Upper lobe of left lung (tissue), 6 donors: ENCODE results near the gene SHE. TPM values are rescaled to one million over a fixed set of nuclear protein-coding genes. Genes with fewer than 3 reads are reported as not detected.

Experiments used
- ATAC-seq, 2 donors: fragments of 200-7000 bp; cut with Tn5 transposase; one replicate each; pipeline ENCODE4 v1.9.1; 2022; ENCODE audit warnings: mild to moderate bottlenecking in 2 of 2, moderate library complexity in 2 of 2; ENCODE audit not compliant: low FRiP score in 2 of 2
- DNase-seq, 2 donors: peaks; one replicate each; pipeline ENCODE4 v3.0.0-alpha.2; 2019 to 2020
- H3K27ac ChIP-seq, 4 donors: fragments of 200-600 bp; sonication (generic); one replicate each; pipeline ENCODE4 v1.5.1; 2016 to 2019
- H3K27me3 ChIP-seq, 4 donors: fragments of 200-600 bp; sonication (generic); one replicate each; pipeline ENCODE4 v1.5.1; 2017 to 2019
- H3K36me3 ChIP-seq, 4 donors: fragments of 200-600 bp; sonication (generic); one replicate each; pipeline ENCODE4 v1.5.1; 2016 to 2019
- H3K4me1 ChIP-seq, 4 donors: fragments of 200-600 bp; sonication (generic); one replicate each; pipeline ENCODE4 v1.5.1; 2018 to 2019
- H3K4me3 ChIP-seq, 4 donors: fragments of 200-600 bp; sonication (generic); one replicate each; pipeline ENCODE4 v1.5.1; 2017 to 2019; ENCODE audit warnings: mild to moderate bottlenecking in 2 of 4, moderate library complexity in 1 of 4
- H3K9me3 ChIP-seq, 4 donors: fragments of 200-600 bp; sonication (generic); one replicate each; pipeline ENCODE4 v1.5.1; 2018 to 2019
- EP300 ChIP-seq, 4 donors: sonication (generic); formaldehyde crosslinking; IDR thresholded peaks; one replicate each; pipeline ENCODE4 v1.5.1; 2017; ENCODE audit warnings: antibody characterized with exemption in 4 of 4, control low read depth in 2 of 4
- POLR2A ChIP-seq, 4 donors: fragments of 450-650 bp; IDR thresholded peaks; one replicate each; pipeline ENCODE4 v1.5.1; 2016 to 2017; ENCODE audit warnings: antibody characterized with exemption in 4 of 4, mild to moderate bottlenecking in 2 of 4
- POLR2AphosphoS5 ChIP-seq, 2 donors: sonication (generic); formaldehyde crosslinking; IDR thresholded peaks; one replicate each; pipeline ENCODE4 v1.5.1; 2017; ENCODE audit warnings: antibody characterized with exemption in 2 of 2
- WGBS, 2 donors: methylation state at CpG; one replicate each; pipeline ENCODE4 v1.1.5; 2017 to 2018; 5-methylcytosine and 5-hydroxymethylcytosine counted together
- total RNA-seq, 6 donors: library from RNA; depleted of rRNA in 4 of 6; stranded (reverse); fragments of >200 nt in 4 of 6; gene quantifications; one replicate each; pipeline versions ENCODE4 v1.1.0 to v1.2.1, GENCODE V29; 2016 to 2021
- TF ChIP-seq, protein P1 (sequence below), 6 experiments: fragments of 450-650 bp in 4 of 6; fragments of 200-600 bp in 2 of 6; sonication (generic) in 2 of 6; IDR thresholded peaks; one replicate each; pipeline ENCODE4 v1.5.1; 2016 to 2019; ENCODE audit warnings: antibody characterized with exemption in 6 of 6
- donor health status: DM: no; HTN: no; CAD: no; lungs with moderate emphysema.
- donor health status: DM: no; HTN: yes; CAD: no; lungs with severe emphysema.

Gene SHE
- total RNA-seq, 6 donors from 2014 or later = 25.8 to 55.4 (median 29.5) TPM

DNA sequence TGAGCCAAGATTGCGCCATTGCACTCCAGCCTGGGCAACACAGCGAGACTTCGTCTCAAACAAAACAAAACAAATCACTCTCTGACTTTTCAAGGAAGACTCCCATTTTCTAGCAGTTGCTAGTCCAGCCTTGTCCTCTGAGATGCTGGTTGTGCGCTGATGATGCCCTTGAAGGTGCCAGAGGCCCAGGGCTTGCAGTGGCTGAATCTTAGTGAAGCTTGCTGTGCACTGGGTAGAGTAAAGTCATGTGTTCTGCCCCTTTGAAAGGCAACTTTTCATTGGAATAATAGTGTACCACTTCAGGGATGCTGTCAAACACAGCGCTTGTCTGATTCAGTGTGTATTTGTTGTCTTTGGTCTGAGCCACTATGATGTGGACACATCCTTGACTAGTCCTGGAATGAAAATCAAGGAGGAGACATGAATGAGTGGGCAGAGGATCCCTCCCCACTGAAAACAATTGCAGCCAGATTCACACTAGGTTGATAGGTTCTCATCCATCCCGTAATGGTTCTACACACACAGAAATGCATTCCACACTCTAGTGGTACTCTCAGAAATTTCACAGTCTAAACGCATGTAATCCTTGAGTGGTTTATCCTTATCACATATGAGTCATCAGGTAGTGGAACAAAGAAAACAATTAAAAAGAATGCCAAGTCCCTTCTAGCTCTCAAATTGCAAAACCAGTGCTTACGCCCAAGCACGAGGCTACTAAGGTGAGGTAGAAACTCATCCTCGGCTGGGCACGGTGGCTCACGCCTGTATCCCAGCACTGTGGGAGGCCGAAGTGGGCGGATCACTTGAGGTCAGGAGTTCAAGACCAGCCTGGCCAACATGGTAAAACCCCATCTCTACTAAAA is 18.0 kb downstream of the SHE start:
- H3K4me1 ChIP-seq = peaks cover 48 to 59% (median 56%) of the 10 kb centered on the region in 4 donors
- peak in 1 of 2 donors; percentile 76 for DNase-seq

DNA sequence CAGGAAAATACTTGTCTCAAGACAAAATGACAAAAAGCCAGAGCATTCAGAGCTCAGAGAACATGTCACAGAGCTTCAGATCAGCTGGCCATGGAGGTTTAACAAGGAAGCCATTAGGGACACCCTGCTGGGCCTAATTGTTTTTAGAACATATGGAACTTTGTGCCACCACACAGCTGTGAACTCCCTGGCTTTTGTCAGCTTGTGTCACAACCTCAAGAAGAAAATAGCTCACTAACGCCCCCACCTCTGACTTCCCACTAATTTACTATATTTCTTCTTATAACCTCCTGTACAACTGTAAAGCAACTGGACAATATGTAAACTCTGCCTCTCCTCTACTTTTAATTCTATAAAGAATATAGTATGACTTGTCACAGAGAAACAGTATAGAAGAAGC is 21.2 kb downstream of the SHE start:
- ATAC-seq (no peak), DNase-seq (no peak)
- no peaks in the 10 kb centered on the region for H3K9me3 ChIP-seq
- peaks cover 0 to 18% (median 0%) of the 10 kb centered on the region in 4 donors for H3K36me3 ChIP-seq
- peaks cover 36 to 55% (median 40%) of the 10 kb centered on the region in 4 donors for H3K4me1 ChIP-seq
- H3K27ac ChIP-seq = peak overlapping the region in 2 of 4 donors; percentile 57 to 59
- H3K27me3 ChIP-seq = no peaks in the 10 kb centered on the region
- no peak for TF ChIP-seq POLR2A (IDR thresholded peaks at IDR 0.05)
- no peak for TF ChIP-seq POLR2AphosphoS5 (IDR thresholded peaks at IDR 0.05)
- TF ChIP-seq EP300 (IDR thresholded peaks at IDR 0.05) = no peak
- TF ChIP-seq, protein P1, sequence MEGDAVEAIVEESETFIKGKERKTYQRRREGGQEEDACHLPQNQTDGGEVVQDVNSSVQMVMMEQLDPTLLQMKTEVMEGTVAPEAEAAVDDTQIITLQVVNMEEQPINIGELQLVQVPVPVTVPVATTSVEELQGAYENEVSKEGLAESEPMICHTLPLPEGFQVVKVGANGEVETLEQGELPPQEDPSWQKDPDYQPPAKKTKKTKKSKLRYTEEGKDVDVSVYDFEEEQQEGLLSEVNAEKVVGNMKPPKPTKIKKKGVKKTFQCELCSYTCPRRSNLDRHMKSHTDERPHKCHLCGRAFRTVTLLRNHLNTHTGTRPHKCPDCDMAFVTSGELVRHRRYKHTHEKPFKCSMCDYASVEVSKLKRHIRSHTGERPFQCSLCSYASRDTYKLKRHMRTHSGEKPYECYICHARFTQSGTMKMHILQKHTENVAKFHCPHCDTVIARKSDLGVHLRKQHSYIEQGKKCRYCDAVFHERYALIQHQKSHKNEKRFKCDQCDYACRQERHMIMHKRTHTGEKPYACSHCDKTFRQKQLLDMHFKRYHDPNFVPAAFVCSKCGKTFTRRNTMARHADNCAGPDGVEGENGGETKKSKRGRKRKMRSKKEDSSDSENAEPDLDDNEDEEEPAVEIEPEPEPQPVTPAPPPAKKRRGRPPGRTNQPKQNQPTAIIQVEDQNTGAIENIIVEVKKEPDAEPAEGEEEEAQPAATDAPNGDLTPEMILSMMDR (IDR thresholded peaks at IDR 0.05) = no peak
- 58 to 59% methylated on average over 1 of the region's 1 CpG for WGBS, 2 donors
- H3K4me3 ChIP-seq = no peak overlapping the region

More for the DNA sequence above, 18.0 kb downstream of the SHE start:
- no peaks in the 10 kb centered on the region for H3K9me3 ChIP-seq
- 54 to 61% methylated on average over 14 of the region's 14 CpGs for WGBS, 2 donors
- peak overlapping the region; percentile 64 to 84 (median 75) for H3K27ac ChIP-seq
- ATAC-seq = peak; percentile 48 to 89
- no peak overlapping the region for H3K4me3 ChIP-seq
- TF ChIP-seq, protein P1 (IDR thresholded peaks at IDR 0.05) = peak in 2 of 6 experiments; percentile 23 to 24
- TF ChIP-seq EP300 (IDR thresholded peaks at IDR 0.05) (peak in 2 of 4 donors; percentile 82 to 95), POLR2A (IDR thresholded peaks at IDR 0.05) (no peak), POLR2AphosphoS5 (IDR thresholded peaks at IDR 0.05) (peak; percentile 49 to 68)
- peaks cover 0 to 38% (median 5%) of the 10 kb centered on the region in 4 donors for H3K36me3 ChIP-seq
- H3K27me3 ChIP-seq = no peaks in the 10 kb centered on the region

DNA sequence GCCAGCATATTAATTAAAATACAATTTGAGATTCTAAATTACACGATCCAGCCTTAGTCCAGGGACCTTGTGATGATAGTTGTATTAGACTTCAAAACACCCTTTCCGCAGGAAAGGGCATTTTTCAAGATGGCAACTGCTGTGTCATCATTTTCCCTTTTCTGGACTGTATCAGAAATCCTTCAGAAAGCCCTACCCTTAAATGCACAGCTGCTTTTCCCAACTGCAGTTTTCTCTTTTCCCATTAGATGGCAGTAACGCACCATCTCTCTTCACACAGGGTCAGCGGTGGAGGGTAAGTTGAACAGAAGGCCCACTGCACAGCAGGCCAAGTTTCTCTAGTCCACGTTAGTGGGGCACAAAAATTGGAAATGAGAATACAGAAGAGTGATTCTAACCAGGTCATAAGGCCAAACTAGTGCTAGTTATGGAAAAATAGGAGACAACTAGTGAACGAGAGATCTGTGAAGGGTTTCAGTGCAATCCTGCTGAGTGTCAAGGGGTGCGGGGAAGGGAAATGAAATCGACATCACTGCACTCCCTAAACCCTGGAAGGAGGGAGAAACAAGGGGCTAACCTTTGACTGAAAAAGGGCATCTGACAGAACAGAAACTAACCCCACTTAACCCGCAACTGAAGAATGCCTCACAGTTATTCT is 22.3 kb downstream of the SHE start:
- no peaks in the 10 kb centered on the region for H3K27me3 ChIP-seq
- peak overlapping the region in 3 of 4 donors; percentile 8 to 59 (median 57) for H3K27ac ChIP-seq
- WGBS, 2 donors = 34 to 40% methylated on average over 9 of the region's 9 CpGs
- peaks cover 0 to 12% (median 0%) of the 10 kb centered on the region in 4 donors for H3K36me3 ChIP-seq
- H3K4me3 ChIP-seq = no peak overlapping the region
- peak; percentile 87 to 94 for ATAC-seq
- peaks cover 28 to 55% (median 33%) of the 10 kb centered on the region in 4 donors for H3K4me1 ChIP-seq
- H3K9me3 ChIP-seq = no peaks in the 10 kb centered on the region
- DNase-seq = peak in 1 of 2 donors; percentile 60
- TF ChIP-seq, protein P1 (IDR thresholded peaks at IDR 0.05) = peak; percentile 89 to 95 (median 93)
- TF ChIP-seq POLR2AphosphoS5 (IDR thresholded peaks at IDR 0.05) = no peak

DNA sequence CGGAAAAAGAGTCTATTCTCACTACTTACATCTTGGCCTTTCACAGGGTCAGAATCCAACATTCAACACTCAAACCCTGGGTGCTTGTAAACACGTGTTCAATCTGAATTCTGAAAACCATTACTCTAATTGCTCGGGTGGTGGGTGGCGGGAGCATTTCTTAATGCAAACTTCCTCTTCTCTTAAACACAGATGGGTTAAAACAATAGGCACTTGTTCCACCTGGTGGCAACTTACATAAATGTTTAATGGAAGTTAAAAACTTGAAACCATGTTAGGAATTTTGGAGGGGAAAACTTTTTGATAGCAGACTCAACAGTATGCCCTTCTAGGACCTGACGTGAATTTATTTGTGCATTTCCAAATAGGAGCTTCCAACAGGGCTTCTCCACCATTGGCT is 23.6 kb downstream of the SHE start:
- 29 to 35% methylated on average over 5 of the region's 5 CpGs for WGBS, 2 donors
- no peak overlapping the region for H3K4me3 ChIP-seq
- TF ChIP-seq POLR2AphosphoS5 (IDR thresholded peaks at IDR 0.05) = no peak
- TF ChIP-seq, protein P1 (IDR thresholded peaks at IDR 0.05) = peak in 3 of 6 experiments; percentile 16 to 36 (median 24)
- TF ChIP-seq POLR2A (IDR thresholded peaks at IDR 0.05) = no peak
- H3K4me1 ChIP-seq = peaks cover 26 to 50% (median 31%) of the 10 kb centered on the region in 4 donors
- ATAC-seq = no peak
- peak overlapping the region in 1 of 4 donors; percentile 40 for H3K27ac ChIP-seq
- H3K27me3 ChIP-seq = no peaks in the 10 kb centered on the region
- peaks cover 0 to 7% (median 0%) of the 10 kb centered on the region in 4 donors for H3K36me3 ChIP-seq
- H3K9me3 ChIP-seq = no peaks in the 10 kb centered on the region
- no peak for DNase-seq
